ENCODE measurements around the gene KHK.

Gene KHK

DNA sequence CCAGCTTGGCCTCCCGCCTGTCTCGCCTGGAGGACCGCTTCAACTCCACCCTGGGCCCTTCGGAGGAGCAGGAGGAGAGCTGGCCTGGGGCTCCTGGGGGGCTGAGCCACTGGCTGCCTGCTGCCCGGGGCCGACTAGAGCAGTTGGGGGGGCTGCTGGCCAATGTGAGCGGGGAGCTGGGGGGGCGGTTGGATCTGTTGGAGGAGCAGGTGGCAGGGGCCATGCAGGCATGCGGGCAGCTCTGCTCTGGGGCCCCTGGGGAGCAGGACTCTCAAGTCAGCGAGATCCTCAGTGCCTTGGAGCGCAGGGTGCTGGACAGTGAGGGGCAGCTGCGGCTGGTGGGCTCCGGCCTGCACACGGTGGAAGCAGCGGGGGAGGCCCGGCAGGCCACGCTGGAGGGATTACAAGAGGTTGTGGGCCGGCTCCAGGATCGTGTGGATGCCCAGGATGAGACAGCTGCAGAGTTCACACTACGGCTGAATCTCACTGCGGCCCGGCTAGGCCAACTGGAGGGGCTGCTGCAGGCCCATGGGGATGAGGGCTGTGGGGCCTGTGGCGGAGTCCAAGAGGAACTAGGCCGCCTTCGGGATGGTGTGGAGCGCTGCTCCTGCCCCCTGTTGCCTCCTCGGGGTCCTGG is 3.7 kb upstream of the KHK start:
- DNase-seq = no peak

GRCh38 chr2:27083410-27084296 is 2.9 kb upstream of the KHK start:
- no peak for DNase-seq

- no peak for DNase-seq
These were observed 2.1 kb upstream of the KHK start for GRCh38 chr2:27084297-27085061.

DNA sequence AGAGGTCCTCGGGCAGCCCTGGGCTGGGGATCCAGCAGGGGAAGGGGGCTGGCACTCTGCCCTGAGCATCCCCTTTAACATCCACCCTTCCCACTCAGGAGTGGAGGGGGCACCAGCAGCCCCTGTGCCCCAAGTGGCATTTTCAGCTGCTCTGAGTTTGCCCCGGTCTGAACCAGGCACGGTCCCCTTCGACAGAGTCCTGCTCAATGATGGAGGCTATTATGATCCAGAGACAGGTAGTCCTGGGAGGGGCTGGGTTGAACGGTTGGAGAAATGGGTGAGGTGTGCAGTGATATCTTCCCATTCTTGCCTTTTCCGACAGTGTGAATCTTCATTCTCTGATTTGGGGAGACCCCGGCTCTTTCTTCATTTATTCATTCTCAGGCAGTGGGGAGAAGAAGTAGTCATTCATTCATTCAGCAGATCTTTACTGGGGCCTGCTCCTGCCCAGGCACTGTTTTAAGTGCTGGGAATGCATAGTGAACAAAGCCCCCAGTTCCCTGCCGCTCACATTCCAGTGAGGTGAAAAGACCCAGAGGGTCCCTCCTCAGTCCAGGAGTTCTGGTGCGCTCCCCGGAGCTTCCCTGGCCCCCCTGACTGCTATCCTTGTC is 1.4 kb upstream of the KHK start:
- DNase-seq = no peak

- no peak for DNase-seq
These were observed 891 bp upstream of the KHK start for GRCh38 chr2:27085673-27086089.

DNA sequence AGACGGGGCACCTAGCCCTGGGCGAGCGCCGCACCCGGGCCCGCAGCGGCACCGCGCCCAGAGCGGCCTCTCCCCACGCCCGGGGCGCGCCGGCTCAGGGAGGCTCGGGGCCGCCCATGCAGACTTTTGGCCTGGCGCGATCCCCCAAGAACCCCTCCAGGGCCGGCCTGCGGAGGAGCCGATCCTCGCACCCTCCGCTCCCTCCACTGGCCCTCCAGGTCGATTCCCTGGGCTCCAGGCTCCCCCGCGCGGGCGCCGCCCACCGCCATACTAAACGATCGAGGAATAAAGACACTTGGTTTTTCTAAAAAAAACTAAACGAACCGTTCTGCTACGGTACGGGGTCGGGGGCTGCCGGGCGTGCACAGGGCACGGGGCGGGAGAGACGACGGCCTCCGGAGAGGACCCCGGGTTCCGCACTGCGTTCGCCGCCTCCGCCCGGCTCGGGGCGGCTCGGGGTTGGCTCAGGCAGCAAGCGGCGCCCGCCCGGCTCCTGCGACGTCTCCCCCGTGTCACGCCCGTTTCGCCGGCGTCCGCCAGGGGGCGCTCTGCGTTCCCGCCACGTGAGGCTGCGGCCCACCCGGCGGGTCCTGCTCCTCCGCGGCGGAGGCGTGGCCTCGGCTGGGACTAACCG is 365 bp upstream of the KHK start:
- DNase-seq = peak; percentile 29 to 80

DNA sequence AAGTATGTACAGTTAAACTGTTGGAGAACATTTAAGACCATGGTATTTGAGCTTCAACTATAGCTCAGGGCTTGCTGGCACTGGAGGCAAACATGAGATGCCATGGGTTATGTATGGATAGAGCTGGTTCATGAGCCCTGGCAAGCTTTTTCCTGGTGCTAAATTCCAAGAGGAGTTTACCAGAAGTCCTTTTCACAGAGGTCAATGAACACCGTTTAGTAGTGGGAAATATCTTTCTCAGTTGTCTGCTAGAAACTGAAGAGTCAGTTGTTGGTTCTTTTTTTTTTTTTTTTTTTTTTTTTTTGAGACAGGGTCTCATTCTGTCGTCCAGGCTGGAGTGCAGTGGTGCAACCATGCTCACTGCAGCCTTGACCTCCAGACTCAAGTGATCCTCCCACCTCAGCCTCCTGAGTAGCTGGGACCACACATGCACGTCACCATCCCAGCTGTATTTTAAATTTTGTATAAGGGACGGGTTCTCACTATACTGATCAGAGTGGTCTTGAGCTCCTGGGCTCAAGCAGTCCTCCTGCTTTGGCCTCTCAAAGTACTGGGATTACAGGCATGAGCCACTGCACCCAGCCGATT is 1.3 kb downstream of the KHK start:
- DNase-seq = no peak

GRCh38 chr2:27088634-27089033 is 2.1 kb downstream of the KHK start:
- no peak for DNase-seq

- no peak for DNase-seq
These were observed 2.8 kb downstream of the KHK start for GRCh38 chr2:27089111-27089954.

DNA sequence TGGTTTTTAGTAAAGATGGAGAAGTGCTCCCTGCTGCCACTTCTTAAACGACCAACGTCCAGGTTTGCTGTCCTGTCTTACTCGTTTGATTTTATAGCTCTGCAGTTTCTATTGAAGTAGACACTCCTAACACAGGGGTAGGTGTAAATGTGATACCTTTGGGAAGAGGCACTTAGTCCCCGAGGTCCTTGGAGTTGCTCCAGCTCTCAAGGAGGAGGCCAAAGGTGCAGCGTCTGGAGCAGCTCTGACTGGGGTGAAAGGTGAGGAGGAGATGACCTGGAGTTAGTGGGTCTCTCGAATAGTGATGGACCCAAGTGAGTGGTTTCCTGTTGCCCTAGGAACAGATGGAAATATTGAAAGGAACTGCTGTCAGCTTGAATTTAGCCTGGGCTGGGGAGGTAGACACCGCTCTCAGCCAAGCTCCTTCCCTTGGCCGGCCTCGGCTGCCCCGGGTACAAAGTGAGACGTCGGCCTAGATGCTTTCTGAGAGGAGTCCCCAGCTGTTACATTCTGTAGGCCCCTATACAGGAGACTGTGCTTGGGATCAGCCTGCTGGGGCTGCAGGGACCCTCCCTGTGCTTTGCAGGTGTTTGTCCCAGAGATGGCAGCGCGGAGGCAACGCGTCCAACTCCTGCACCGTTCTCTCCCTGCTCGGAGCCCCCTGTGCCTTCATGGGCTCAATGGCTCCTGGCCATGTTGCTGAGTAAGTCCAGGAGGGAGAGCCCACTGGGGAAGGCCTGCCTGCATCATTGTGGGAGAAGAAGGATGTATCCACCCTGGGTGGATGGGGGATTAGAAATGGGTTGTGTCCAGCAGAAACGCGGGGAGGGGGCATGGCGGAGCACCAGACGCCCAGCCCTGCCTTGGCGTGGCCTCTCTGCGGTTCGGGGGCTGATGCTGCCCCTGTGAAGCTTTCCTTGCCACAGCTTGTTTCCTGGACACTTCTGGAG is 5.4 kb downstream of the KHK start:
- no peak for DNase-seq

DNA sequence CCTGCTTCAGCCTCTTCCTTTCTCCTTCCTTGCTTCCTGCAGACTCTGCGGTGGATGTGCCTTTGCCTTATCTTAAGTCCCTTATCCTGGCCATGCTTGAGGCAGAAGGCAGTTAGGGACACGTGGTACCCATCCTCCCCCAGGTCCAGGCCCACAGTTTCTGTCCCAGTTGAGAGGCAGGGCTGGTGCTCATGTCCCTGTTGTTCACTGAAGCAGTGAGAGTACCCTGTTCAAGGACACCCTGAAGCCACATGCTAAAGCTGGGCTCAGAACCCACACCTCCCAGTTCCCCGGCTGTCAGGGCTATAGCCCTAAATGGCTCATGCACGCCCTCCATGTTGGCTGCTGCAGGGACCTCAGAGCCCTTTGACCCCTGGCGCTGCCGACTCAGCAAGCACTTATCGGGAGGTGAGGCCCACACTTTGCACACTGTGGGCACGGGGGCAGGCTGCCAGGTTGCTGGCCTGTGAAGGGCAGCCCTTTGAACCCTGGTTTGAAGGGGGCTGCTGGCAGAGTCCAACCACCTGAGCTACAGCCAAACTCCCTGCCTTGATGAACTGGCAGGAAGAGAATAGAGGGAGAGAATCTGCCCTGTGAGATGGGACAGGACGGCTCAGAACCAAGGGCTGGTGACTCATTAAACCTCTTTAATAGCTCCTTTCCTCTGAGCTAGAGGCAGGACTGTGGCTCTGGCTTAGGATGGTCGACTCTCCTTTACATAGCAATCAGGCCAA is 6.3 kb downstream of the KHK start:
- no peak for DNase-seq

DNA sequence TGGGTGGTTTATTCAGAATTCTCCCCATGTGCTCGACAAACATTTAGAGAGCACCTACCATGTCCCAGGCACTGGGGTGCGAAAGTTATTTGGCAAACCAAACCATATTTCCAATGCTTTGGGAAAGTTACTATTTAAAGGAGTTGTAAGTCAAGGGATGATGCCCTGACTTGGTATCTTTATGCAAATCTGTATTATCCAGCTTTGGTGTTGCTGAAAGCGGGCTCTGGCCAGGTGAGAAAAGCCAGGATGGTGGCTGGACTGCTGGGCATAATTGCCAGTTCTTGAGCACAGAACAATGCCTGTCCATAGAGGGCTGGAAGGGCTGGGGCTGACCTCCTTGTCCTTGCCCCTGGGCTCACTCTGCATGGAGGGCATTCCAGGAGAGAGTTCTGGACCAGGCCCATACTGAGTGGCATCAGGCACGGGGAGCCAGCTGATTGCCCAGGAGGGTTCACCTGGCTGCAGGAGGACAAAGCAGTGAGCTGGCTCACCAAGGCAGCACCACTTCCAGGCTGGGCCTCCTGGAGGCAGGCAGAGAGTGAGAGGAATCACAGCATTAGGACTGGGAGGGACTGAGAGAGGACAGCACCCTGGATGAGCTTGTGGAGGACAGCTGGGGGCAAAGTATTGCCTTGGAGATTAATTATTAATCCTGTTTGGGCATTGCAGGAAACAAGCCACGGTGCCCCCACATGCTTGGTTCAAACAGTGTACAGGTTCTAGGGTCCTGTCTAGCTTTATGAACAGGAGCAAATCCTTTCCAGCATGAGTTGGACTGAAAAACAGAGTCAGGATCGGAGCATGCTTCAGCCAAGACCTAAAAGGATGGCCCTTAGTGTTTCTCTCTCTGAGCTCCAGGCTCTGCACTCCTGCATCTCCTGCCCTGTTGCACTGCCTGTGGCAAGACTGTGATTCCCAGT is 7.1 kb downstream of the KHK start:
- DNase-seq = no peak

DNA sequence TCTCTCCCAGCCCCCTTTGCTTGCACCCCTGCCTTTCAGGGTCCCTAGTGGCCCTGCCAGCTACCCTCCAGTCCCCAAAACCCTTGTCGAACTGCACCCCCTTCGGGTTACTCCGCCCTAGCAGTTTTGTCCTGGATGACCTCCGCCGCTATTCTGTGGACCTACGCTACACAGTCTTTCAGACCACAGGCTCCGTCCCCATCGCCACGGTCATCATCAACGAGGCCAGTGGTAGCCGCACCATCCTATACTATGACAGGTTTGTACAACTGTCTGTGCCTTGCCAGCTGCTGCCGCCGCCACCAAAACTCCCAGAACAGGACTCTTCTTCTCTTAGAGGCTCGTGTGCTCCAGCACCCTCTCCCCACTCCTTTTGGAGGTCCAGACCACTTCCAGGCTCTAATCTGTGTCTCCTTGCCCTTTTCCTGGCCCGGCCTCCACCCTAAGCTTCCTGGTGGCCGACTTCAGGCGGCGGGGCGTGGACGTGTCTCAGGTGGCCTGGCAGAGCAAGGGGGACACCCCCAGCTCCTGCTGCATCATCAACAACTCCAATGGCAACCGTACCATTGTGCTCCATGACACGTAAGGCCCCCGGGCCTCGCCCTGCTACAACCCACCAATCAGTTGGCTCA is 7.9 kb downstream of the KHK start:
- no peak for DNase-seq

- no peak for DNase-seq
These were observed 8.8 kb downstream of the KHK start for GRCh38 chr2:27095427-27095744.

GRCh38 chr2:27095745-27096651 is 9.4 kb downstream of the KHK start:
- peak; percentile 12 to 34 for DNase-seq

GRCh38 chr2:27096748-27097297 is 10.3 kb downstream of the KHK start:
- DNase-seq = no peak

All from cerebellar nuclear complex (tissue), 1 donor.